Stimulated activated naive CD4-positive, alpha-beta T cell treated with Interleukin-2 at 50 U/mL for 16 hours (primary cell): ENCODE measurements around the gene NSUN3.
"Not testable (repeated sequence)": the region's sequence is repeated elsewhere in the genome, so short reads cannot be mapped to it uniquely, and the experiment has no call there.

Experiments
- DNase-seq: peaks from one replicate; lab custom pipeline; 2025; lab: John Stamatoyannopoulos, UW

The NSUN3 gene

DNA sequence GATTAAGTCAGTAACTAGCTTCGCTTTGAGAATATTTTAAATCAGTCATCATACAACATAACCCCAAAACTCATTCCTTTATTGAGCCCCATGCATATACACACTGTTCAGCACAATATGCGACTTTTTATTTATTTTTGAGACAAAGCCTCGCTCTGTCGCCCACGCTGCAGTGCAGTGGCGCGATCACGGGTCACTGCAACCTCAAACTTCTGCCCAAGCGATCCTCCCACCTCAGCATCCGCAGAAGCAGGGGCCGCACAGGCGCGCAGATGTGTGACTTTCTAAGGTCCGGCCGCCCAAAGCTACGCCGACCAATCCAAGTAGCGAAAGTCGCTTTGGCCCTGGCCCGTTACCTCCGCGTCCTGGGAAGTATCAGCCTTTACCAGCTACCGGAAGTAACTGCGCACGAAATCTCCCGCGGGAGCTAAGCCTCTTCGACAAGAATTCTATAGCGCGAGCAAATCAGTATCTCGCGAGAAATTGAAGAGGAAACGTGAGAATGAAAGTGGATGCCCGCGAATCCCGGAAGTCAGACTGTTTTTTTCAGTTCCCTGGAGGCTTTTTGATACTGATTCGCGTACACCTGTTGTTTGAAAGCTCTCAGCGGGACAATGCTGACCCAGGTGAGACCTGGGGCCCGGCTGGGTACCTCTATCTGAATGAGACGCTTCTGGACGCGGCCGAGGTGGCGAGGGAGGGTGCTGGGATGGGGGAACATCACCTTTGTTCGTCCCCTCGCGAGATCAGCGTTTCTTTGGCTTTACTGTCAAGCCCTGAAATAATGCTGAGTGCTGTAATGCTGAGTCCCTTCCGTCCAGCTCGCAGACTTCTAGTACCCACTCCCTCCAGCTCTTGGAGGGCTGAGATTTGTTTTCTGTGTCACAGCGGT, at the start of gene NSUN3, which contains the start of gene DHFR2:
Gene NSUN3 (plus strand): TSS at position 549 of the 892 bp plus-strand sequence. CDS start 66 bp downstream, at position 615.
Gene DHFR2 (minus strand): TSS at position 404 of the 892 bp plus-strand sequence. CDS start 1,405 bp downstream, outside the sequence.
- peak; percentile 75 for DNase-seq

DNA sequence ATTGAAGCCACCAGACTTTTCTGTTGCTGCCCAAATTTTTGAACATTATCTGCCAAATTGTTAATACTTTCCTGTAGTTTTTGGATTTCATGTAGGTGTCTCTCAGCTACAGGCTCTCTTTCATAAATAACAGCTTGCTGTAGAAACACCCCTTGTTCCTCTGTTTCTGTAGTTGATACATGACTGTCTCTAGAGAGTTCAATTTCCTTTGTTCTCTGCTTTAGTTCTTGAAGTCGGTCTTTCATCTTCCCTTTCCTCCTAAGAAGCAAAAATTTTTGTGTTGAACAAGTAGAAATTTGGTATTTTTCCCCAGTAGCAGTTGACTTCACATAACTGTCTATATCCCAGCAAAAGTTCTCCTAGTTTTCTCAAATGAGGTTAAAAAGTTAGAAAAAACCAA, 47.8 kb upstream of the NSUN3 start:
- no peak for DNase-seq

DNA sequence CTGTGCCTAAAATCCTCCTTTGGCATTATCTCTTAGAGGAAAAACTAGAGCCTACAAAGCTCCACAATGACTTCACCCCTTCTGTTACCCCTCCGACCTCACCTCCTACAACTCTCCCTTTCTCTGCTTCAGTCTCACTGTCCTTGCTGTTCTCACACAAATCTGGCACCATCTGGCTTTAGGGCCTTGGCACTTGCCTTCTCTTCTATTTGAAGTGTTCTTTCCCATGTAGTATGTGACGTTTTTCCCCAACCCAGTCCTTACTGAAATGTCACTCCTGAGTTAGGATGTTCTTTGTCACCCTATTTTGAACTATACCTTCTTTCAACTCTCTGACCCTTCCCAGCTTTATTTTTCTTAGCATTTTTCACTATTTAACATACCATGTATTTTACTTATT, 43.2 kb upstream of the NSUN3 start:
- DNase-seq, result no peak

DNA sequence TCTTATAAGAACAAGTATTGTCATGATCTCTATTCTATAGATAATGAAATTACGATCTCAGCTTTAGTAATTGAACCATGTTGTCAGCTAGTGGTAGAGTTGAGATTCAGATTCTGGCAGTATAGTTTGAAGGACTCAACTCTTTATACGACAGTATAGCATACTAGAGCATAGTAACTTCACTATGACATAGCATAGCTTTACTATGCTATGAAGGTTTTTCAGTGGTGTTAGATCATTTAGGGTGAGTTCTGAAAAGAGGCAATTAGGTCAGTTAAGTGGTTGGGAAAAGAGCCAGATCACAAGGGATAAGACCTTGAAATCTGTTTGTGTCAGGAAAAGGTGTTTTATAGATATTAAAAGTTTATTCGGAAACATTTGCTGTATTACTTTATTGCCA, 42.6 kb upstream of the NSUN3 start:
- no peak for DNase-seq

DNA sequence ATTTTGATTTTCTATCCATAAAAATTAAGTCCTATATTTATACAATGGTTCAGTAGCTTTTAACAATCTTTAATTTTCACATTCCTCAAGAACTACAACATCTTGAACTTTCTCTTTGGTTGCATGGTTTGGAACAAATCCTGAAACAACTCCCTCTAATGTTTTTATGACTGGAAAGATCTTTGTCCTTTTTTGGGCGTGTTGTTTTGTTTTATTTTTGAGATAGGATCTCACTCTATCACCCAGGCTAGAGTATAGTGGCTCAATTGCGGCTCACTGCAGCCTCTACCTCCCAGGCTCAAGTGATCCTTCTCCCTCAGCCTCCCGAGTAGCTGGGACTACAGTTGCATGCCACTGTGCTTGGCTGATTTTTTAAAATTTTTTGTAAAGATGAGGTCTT, 38.5 kb upstream of the NSUN3 start:
- DNase-seq, result no peak

DNA sequence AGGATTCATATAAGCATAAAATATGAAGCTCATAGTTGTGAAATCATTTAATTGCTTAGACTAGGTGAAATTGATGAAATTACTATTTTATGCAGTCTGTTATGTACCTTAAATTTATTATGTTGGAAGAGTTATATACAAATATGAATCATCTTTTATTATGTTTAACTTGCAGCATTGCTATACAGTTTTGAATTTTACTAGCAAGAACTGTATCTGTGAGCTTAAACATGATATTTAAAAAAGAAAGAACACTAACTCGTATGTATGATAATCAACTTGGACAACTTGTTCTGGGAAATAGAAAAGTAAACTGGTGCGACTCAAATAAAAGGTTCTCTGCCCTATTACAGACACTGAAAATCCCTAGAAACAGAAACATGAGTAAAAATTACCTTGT, 36.2 kb upstream of the NSUN3 start:
- no peak for DNase-seq

DNA sequence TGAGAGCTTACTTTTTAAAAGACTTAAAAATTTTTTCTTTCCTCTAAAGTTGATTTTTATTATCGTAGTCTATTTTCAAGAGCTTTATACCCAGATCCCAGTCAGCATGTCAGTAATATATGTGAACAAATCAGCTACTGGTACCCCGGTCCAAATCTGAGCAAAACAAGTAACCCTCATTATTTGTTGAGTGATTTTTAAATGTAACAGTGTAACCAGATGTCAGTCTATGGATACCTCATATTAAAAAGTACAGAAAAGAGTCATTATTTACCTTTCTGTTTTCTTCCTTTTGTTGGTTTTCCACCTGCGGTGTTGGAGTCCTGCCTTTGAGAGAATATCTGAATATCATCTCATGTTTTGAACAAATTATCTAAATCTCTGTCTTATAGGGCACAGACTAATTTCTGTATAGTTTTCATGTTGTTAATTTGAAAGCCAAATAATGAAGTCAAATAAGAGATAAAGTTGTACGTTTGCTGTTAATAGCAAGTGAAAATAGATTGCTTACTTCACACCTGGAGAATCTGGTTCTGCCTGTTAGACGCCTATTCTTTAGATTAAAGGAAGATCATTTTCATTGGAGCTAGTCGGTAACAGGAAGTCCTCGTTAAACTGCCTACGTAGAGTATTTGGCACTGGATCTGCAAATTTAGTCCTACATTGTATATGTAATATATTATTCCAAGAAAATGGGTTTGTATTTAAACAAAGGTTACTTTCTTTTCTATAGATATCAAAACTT, 34.6 kb upstream of the NSUN3 start, which contains the start of gene STX19:
Gene STX19 (minus strand): TSS at position 505 of the 745 bp plus-strand sequence. CDS start 13,328 bp downstream, outside the sequence.
- DNase-seq, result no peak

DNA sequence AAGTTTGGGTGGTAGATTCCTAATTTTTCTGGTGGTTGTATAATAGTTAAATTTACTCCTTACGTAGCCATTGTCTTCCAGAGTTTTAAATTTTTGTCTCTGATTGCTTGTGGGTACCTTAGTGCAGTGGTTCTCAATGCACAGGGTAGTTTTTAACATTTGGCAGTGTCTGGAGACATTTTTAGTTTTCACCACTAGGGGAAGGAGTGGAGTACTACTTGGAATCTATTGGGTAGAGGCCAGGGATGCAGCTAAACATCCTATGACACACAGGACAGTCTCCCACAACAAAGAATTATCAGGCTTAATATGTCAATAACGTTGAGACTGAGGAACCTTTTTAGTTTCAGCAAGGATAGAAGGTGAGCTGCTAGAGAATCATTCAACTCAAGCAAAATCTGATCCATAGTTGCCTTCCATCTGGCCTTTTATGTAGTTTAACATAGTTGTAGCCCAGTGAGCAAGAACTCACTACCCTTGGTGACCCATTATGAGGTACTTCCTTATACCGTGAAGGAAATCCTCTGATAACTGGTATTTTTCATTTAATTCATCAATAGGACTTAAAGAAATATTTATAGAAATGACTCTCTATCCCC, 25.9 kb upstream of the NSUN3 start:
- DNase-seq, result no peak

DNA sequence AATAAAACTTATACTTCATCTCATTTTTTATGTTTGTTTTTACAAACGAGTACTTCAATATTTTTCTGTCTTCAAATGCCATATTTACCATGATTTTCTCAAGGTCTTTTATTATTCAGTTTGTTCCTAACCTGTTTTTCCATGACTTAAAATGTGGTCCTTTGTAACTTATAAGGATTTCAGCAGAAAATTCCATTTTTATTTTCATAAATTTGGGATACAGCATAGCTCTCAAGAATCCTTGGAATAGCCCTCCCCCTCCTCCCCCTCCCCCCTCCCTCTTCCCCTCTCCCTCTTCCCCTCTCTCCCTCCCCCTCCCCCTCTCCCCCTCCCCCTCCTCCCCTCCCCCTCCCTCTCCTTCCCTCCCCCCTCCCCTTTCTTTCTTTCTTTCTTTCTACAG, 19.6 kb upstream of the NSUN3 start:
- DNase-seq, result no peak

DNA sequence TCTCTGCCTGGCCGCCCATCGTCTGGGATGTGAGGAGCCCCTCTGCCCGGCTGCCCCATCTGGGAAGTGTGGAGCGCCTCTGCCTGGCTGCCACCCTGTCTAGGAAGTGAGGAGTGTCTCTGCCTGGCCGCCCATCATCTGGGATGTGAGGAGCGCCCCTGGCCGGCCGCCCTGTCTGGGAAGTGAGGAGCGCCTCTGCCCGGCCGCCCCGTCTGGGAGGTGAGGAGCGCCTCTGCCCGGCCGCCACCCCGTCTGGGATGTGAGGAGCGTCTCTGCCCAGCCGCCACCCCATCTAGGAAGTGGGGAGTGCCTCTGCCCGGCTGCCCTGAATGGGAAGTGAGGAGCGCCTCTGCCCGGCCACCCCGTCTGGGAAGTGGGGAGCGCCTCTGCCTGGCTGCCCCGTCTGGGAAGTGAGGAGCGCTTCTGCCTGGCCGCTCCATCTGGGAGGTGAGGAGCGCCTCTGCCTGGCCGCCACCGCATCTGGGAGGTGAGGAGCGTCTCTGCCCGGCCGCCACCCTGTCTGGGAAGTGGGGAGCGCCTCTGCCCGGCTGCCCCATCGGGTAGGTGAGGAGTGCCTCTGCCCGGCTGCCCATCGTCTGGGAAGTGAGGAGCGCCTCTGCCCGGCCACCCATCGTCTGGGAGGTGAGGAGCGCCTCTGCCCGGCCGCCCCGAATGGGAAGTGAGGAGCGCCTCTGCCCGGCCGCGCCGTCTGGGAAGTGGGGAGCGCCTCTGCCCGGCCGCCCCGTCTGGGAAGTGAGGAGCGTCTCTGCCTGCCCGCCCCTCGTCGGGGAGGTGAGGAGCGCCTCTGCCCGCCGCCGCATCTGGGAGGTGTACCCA, 18.5 kb upstream of the NSUN3 start:
- DNase-seq, result not testable (repeated sequence)

DNA sequence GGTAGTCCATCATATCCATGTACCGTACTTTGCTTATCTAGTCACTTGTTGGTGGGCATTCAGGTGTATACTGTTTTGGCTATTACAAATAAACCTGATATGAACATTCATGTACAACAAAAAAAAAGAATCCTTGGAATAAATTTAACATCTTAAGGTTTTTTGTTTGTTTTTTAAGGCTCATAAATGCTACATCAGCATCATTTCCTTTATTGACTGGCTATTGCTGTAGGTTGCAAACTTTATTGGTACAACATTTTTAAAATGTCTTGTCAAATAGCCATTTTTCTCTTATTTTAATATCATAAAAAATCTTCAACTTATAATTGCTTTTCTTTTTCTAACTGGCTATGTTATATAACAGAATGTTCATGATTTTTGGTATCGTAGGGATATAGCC, 16.3 kb upstream of the NSUN3 start:
- DNase-seq, result no peak

DNA sequence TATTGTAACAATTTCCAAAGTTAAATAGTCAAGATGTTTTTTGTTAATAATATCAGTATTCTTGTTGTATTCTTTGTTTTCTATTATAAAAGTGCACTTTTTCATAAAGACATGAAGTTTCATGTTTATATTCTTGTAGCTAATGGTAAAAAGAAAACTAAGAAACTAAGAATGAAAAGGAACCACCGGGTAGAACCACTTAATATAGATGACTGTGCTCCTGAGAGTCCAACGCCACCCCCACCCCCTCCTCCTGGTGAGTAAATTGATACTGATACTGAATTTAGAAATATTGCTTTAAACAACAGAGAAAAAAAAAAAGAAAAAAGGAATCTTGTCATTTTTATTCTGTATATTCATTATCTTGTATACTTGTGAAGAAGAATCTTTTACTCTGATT, 13.6 kb upstream of the NSUN3 start:
- DNase-seq, result peak; percentile 5

DNA sequence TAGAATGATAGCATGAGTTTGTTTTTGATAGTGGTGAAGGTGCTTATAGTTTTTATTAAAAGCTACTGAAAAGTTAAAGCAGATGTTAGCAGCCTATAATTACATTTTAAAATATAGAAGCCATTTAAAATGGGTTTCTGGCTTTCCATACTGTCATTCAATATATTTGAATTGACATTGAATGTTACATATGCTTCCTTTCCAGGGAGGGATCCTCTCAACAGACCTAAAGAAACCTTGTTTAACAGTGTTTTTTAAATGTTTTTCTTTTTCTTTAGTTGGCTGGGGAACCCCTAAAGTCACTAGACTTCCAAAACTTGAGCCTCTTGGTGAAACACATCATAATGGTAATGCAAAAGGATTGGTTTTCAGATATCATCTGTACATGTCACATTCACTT, 12.3 kb upstream of the NSUN3 start:
- no peak for DNase-seq

DNA sequence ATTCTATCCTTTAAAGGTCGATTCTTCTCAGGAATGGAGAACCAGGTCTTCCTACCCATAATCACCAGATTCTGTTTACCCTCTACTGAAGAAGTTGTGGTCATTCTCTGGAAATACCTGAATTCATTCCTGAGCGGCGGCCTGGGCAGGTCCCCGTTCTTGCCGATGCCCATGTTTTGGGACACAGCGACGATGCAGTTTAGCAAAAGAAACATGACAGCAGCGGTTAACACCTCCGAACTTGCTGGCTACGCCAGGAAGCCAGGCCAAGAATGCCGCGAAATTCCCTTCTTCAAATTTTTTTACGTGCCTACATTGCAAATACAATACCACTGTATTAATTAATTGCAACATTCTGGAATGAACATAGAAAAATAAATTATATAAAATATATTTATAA, 1.6 kb upstream of the NSUN3 start:
- no peak for DNase-seq

DNA sequence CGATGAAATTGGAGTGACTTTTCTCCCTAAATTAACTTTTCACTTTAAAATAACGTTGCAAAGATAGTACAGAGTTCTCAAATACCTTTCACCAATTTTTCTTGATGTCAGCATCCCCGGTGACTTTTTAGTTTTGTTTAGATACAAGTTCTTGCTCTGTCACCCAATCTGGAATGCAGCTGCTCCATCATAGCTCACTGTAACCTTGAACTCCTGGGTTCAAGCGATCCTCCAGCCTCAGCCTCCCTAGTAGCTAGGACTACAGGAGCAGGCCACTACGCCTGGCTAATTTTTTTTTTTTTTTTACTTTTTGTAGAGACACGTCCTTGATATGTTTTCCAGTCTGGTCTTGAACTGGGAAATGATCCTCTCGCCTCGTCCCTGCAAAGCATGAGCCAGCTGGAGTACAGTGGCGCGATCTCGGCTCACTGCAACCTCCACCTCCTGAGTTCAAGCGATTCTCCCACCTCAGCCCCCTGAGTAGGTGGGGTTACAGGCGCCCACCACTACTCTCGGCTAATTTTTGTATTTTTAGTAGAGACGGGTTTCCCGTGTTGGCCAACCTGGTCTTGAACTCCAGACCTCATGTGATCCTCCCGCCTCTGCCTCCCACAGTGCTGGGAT, 747 bp downstream of the NSUN3 start:
- DNase-seq, result no peak

DNA sequence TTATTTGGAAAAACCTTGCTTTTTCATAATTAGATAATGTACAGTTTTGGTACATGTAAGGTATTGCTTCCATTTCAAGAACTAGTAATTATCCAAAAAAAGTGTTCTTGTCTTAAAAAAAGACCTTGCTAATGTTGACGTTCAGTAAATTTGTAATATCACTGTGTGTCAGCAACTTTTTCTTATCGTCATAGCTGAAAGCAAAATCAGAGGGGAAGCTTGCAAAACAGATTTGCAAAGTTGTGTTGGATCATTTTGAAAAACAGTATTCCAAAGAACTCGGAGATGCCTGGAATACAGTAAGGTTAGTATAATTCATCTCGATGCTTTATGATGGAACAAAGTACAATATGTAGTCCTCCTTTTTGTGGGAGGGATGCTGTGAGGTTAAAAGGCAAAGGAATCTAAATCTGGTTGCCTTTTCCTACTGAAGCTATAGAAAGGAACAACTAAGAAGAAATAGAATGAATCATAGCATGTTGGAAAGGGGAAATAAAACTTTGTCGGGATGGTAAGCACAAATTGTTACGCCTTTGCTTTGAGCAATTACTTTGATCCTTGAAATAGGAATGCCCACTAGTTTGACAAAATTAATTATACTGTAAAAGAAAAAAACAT, 1.5 kb downstream of the NSUN3 start:
- no peak for DNase-seq

DNA sequence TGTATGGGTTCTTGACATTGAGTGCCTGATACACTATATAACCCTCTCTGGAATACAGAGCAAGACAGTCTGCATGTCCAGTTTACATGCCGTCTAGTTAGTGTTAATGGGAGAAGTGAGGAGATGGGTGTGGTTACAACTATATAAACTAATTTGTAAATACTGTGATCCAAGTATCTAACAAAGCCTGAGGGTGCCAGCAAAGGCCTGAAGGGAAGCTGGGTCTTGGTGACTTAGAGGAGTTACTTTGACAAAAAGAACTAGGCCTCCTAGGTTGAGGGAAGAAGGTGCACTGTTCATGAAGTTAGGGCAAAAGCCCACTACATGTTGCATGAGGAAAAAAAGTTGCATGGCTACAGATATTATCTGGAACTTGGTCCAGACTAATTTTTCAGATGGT, 2.3 kb downstream of the NSUN3 start:
- no peak for DNase-seq

DNA sequence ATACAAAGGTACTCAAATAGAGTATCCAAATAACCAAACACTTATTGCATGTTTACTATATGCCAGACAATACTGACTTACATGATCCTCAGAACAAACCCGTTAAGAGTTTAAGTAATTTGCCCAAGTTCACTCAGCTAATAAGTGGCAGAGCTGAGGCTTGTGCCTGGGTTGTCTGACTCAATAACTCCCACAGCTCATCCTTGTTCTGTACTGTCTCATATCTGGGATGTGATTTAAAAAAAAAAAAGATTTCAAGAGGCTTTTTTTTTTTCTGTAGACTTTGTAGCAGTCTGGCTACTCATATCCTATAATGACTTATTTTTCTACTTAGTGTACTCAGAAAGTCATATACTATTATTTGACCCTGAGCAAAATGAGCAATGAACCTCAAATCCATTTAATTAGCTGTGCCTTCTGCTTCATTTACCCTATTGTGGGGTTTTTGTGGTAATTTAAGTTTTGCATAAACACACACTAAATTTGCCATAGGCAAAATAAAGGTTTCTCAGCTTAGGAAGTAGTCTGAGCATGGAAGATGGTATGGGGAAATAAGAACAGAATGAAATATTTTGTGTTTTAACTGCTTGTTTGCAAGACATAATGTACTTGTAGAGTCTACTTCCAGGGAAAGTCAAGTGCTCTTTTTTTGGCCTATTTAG, 3.1 kb downstream of the NSUN3 start:
- DNase-seq, result no peak

DNA sequence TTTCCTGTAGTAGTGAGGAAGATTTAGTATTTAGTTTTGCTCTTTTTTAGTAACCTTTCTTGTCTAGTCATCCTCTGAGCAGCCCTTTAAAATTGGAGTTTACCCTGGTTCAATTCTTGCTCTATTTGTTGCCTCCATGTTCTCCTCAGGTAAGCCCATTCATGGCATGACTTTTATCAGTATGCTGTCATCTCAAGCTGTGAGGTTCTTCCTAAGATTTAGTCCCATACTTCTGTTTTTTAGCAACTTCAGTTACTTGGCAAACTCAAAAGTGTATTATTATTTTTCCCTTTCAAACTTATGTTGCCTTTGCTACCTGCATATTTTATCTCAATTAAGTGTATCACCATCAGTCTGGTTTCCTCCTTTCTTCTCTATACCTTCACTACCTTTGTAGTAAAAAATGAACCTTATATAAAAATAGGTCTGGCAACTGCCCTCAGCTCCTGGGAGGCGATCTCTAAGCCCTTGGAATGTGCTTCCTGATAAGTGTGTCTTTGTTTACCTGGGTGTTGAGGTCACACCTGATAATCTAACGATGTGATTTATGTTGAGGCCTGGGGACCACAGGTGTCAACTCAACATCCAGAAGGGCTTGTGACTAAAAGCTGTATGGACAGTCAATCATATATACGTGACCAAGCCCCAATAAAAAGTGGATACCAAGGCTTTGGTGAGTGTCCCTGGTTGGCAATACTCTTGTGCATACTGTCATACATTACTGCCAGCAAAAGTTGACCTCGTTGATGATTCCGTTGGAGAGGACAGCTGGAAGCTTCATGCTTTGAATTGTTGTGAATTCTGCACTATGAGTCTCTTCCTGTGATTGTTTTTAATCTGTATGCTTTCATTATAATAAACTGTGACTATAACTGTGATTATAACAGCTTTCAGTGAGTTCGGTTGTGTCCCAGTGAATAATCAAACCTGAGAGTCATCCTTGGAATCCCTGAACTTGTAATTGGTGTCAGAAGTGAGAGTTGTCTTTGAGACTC, 3.9 kb downstream of the NSUN3 start:
- DNase-seq, result no peak
